ENCODE results near the gene SCMH1.

Gene SCMH1

DNA sequence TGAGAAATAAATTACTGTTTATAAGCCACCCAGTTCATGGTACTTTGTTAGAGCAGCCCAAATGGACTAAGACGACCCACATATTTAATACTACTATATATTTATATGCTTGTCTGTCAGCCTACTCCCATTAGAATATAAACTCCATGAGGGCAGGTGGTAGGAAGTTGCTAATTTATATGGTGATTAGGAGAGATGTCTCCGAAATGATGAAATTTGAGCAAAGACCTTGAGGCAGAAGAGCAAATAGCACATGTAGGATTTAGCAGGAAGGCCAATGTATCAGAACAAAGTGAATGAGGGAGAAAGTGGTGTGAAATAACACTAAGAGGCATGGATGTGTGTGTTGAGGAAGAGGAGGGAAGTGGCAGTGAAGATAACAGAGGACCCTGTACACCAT is 210.0 kb downstream of the SCMH1 start:
- no peaks in the 10 kb centered on the region for H3K27me3 Mint-ChIP-seq
- no peak overlapping the region for H3K4me3 Mint-ChIP-seq
- no peaks in the 10 kb centered on the region for H3K4me1 Mint-ChIP-seq (ENCODE audit: low read depth)
- peaks cover 18% of the 10 kb centered on the region for H3K36me3 Mint-ChIP-seq
- no peak overlapping the region for H3K27ac Mint-ChIP-seq
- H3K9me3 Mint-ChIP-seq (ENCODE audit: low read depth): no peaks in the 10 kb centered on the region

DNA sequence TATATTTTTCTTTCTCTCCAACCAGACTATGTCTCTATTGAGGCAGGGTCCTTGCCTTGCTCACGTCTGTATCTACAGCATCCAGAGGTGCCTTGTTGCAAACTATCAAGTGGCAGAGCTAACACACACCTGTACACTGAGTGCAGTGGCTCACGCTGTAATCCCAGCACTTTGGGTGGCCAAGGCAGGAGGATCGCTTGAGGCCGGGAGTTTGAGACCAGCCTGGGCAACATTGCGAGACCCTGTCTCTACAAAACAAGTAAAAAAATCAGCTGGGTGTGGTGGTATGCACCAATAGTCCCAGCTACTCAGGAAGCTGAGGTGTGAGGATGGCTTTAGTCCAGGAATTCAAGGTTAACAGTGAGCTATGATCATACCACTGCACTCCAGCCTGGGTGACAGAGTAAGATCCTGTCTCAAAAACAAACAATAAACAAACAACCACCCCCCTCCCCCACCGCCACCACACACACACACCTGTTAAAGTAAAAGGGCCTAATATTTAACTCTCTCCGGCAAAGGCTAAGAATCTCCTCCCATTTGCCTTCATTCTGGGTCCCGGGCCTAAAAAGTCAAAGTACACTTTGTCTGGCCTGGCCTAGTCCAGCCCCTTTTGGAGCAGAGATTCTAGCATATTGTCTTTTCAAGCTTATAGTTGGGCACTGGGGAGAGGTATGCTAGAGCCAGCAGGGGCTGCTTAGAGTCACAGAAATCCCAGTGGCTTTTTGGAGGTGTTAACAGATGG is 211.1 kb downstream of the SCMH1 start:
- peaks cover 18% of the 10 kb centered on the region for H3K36me3 Mint-ChIP-seq

DNA sequence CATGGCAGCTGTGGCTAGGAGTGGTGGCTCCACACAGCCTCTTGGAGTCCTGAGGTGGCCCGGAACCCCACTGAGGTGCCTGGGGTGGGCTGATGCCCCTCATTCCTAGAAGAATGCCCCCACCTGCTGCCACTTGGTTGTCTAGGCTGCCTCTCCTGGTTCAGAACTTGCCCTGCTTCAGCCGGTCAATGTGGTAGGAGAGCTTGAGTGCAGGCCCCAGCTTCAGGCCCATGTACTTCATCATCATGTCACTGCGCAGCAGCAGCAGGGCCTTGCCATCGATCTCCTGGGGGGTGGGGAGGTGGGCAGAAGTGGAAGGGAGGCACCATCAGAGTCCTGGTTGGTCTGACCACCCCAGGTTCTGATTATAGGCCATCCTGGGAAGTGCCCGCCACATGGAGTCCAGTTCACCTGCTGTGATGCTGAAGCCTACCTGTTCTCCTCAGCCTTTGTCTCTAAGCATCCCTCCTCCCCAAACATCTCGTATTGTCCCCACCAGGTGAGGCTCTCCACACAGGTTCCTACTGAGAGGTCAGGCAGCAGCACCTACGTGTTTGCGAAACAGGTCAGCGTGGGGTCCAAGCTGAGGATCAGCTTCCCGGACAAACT is 214.0 kb downstream of the SCMH1 start:
- Mint-ChIP-seq H3K27ac (no peak overlapping the region), H3K27me3 (no peaks in the 10 kb centered on the region)

More for the DNA sequence above, 211.1 kb downstream of the SCMH1 start:
- Mint-ChIP-seq H3K4me3 (no peak overlapping the region), H3K27me3 (no peaks in the 10 kb centered on the region), H3K4me1 (ENCODE audit: low read depth) (peaks cover 5% of the 10 kb centered on the region), H3K27ac (no peak overlapping the region), H3K9me3 (ENCODE audit: low read depth) (no peaks in the 10 kb centered on the region)

DNA sequence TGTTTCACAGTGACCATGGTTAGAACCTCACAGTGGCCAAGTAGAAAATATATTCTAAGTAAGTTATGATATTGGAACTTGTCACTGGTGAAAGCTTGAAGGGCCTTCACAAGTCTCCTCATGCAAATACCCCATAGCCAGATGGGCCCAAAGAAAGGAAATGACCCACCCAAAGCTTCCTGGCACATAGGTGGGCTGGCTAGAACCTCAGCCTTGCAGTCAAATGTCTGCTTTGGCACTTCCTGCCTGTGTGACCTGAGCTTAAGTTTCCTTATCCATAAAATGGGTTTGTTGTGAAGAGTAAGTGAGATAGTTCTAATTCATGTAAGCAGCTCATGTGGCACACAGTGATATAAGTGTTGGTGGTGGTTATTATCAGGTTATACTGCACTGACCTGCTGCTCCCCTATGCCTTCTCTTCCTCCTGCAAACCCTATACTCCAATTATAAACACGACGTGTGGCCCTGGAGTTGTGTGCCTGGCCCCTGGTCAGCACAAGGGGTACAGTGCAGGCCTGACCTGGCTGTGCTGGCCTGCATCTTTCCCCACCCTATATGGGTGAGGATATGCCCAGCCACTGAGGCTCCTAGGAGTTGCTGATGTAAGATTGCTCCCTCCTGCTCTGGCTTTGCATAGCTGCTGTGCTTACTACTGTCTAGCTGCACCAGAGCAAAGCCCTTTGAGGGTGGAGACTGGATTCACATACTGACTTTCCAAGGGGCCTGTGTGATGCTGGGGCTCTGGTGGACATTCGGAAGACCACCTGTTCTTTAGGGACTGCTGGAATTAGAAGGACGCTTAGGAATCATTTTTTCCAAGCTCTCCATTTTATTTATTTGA is 215.9 kb downstream of the SCMH1 start:
- H3K27ac Mint-ChIP-seq: no peak overlapping the region
- no peak overlapping the region for H3K4me3 Mint-ChIP-seq
- H3K9me3 Mint-ChIP-seq (ENCODE audit: low read depth): no peaks in the 10 kb centered on the region

More for the DNA sequence above, 214.0 kb downstream of the SCMH1 start:
- Mint-ChIP-seq H3K9me3 (ENCODE audit: low read depth) (no peaks in the 10 kb centered on the region), H3K36me3 (peaks cover 12% of the 10 kb centered on the region), H3K4me1 (ENCODE audit: low read depth) (peaks cover 6% of the 10 kb centered on the region), H3K4me3 (no peak overlapping the region)

DNA sequence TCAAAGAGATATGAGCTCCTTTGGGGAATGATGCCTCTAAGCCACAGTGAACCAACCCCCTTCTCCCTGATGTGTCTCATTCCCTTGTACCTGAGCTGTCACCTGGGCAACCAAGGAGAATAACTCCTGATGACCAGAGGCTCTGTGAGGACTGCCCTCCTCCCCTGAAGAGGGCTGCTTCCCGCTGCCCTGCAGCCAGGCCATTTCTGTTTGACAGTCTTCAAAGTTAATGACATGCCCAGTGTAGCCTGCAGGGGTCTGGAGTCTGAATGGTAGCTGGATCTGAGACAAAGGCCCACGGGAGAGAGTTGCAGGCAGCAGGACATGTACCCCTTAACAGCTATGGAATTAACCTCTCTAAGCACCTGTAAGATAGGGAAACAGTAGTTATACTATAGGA is 217.2 kb downstream of the SCMH1 start:
- Mint-ChIP-seq H3K36me3 (peaks cover 3% of the 10 kb centered on the region), H3K27ac (no peak overlapping the region), H3K4me3 (no peak overlapping the region), H3K27me3 (no peaks in the 10 kb centered on the region), H3K4me1 (ENCODE audit: low read depth) (peaks cover 6% of the 10 kb centered on the region), H3K9me3 (ENCODE audit: low read depth) (no peaks in the 10 kb centered on the region)

More for the DNA sequence above, 215.9 kb downstream of the SCMH1 start:
- H3K4me1 Mint-ChIP-seq (ENCODE audit: low read depth): peaks cover 6% of the 10 kb centered on the region
- no peaks in the 10 kb centered on the region for H3K27me3 Mint-ChIP-seq
- peaks cover 5% of the 10 kb centered on the region for H3K36me3 Mint-ChIP-seq

DNA sequence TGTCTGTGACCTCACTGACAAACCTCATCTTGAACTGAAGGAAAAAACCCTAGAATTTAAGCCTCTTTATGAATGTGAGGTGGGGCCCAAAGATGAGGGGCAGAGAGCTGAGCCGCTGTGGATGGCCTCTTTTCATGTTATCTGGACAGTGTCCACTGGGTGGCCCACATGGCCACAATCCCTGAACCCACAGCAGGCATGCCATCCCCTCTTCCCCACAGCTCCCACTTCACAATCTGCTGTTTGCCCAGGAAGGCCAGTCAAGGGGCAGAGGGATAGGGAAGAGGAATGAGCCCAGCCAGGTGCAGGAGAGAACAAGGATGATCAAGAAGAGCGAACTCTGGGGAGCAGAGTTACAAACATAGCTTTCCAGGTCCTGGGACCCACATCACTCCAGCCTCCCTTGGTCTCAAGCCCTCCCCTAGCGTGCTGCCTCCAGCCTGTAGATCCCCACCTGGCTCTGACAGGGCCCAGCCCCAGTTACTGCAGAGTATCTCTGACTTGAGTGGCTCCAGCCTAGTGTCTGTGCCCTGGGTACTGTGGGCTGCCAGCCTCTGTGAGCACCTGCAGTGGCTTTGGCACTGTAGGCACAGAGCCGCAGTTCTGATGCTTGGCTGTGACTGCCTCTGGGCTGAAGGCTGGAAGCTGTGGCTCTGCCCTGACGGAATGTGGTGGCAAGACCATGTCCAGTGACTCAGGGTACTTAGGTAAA is 218.7 kb downstream of the SCMH1 start:
- no peak overlapping the region for H3K27ac Mint-ChIP-seq
- H3K36me3 Mint-ChIP-seq: no peaks in the 10 kb centered on the region
- no peak overlapping the region for H3K4me3 Mint-ChIP-seq
- H3K4me1 Mint-ChIP-seq (ENCODE audit: low read depth): peaks cover 6% of the 10 kb centered on the region
- H3K27me3 Mint-ChIP-seq: no peaks in the 10 kb centered on the region
- no peaks in the 10 kb centered on the region for H3K9me3 Mint-ChIP-seq (ENCODE audit: low read depth)

DNA sequence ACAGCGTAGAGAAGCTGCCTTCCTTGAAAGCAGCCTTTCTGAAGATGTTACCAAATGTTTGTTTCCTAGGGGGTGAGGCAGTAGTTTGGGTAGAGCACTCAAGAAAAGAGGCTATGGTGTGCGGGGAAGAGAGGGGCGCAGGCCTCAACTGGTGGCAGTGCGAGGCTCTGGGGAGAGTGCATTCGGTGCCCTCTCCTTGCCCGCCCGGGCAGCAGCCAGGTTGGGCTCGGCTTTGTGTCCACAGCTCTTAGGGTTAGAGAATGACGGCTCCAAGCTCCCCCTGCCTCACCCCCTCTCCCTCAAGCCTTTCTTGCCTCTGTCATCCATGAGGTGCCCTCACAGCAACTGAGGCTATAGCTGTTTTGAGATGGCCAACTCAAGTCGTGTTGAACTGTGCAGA is 219.7 kb downstream of the SCMH1 start:
- Mint-ChIP-seq H3K27ac (peak overlapping the region; percentile 42), H3K36me3 (no peaks in the 10 kb centered on the region), H3K4me3 (no peak overlapping the region), H3K9me3 (ENCODE audit: low read depth) (no peaks in the 10 kb centered on the region), H3K4me1 (ENCODE audit: low read depth) (peaks cover 6% of the 10 kb centered on the region), H3K27me3 (no peaks in the 10 kb centered on the region)

DNA sequence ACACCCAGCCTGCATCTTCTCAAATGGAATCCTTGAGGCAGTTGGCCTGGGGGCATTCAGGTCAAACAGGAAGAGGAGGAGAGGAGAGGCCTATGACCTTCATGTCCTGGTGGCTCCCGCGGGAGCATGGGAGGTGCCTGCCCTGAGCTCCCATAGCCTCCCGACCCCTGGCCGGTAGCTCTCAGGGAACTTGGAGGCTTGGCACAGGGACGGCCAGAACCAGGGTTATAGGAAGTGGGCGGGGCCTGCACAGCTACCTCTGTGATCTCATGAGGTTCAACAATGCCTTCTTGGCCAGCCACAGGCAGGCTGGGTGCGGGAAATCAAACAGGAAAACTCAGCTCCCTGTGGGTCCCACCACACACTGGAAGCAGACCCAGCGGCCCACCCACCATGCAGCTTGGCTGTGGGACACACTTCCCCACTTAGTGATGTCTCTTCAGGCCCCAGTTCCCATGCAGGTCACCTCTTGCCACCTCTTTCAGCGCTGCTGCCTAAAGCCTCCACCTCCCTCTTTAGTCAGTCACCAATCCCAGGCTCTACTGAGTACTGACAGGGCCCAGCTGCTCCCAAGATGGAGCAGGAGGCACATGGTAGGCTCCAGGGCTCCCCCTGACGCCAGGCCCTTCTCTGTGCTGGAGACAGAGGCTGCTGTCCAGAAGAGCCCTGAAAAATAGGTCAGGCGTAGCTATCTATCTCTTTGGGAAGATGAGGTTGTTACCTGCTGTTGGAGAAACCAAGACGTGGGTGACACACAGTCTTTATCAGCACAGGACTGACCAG is 220.4 kb downstream of the SCMH1 start, which contains the start of gene SLFNL1:
Gene SLFNL1, minus strand, starts transcription at position 200 of the 783 bp plus-strand sequence. CDS start 1,065 bp downstream, outside the sequence.
- Mint-ChIP-seq H3K36me3 (no peaks in the 10 kb centered on the region), H3K4me1 (ENCODE audit: low read depth) (peaks cover 6% of the 10 kb centered on the region), H3K4me3 (no peak within 1 kb of the TSS), H3K27ac (peak within 1 kb of the TSS; percentile 46), H3K9me3 (ENCODE audit: low read depth) (no peaks in the 10 kb centered on the region), H3K27me3 (no peaks in the 10 kb centered on the region)

DNA sequence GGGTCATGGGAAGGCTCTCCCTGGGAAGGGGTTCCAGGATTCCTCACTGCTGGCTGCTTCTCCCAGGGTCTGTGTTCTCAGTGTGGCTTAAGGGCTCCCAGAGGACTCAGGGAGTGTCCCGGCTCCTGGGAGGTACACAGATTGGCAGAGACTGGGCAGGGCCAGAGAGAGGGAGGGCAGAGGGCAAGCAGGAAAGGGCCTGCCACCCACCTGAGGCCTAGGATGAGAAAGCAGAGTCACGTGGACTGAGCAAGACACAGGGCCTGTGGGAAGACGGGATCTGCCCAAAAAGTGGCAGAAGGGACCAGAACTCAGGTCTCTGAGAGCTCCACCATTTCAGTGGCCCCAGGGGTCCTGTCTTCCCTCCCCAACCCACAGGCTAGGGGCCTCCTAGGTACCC is 221.5 kb downstream of the SCMH1 start:
- Mint-ChIP-seq H3K4me3 (no peak overlapping the region), H3K36me3 (no peaks in the 10 kb centered on the region), H3K4me1 (ENCODE audit: low read depth) (no peaks in the 10 kb centered on the region), H3K27me3 (no peaks in the 10 kb centered on the region), H3K9me3 (ENCODE audit: low read depth) (no peaks in the 10 kb centered on the region), H3K27ac (no peak overlapping the region)

DNA sequence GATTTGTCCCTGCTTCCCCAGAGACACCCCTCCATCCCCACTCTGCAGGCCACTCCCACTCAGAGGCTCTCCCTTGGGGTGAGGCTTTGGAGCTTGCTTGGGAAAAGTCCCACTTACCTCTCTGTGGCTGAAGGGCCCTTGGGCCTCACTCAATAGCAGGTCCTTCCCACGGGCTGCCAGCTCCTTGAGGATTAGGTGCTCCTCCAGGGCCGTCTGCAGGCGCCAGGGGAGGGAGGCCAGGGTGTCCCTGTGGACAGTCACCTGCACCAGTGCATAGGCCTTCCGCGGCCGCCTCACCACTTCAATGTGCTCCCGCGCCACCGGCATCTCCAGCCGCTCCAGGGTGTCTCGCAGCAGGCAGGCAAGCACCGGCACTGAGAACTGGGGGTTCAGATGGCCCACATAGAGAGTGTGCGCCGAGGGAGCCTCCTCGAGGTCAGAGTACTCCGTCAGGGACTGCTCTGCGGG is 222.0 kb downstream of the SCMH1 start:
- Mint-ChIP-seq H3K36me3 (no peaks in the 10 kb centered on the region), H3K4me1 (ENCODE audit: low read depth) (no peaks in the 10 kb centered on the region), H3K4me3 (no peak overlapping the region), H3K27ac (no peak overlapping the region), H3K9me3 (ENCODE audit: low read depth) (no peaks in the 10 kb centered on the region), H3K27me3 (no peaks in the 10 kb centered on the region)

DNA sequence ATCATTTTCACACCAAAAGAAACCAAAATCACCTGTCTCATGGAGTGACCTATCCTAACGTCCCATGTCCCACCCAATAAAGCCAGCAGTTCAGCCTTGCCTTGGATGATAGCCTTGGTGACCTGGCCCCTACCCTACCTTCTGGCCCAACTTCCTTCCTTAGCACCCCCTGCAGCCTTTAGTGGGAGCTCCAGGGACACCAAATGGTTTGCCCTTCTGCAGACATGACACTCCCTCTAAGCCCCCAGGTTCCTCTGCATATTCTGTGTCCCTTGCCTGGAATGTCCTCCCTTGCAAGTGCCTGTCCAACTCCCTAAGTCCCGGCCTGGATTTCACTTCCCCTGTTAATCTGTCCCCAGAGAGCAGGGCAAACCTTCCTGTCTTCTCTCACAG is 222.8 kb downstream of the SCMH1 start:
- no peaks in the 10 kb centered on the region for H3K9me3 Mint-ChIP-seq (ENCODE audit: low read depth)
- H3K4me1 Mint-ChIP-seq (ENCODE audit: low read depth): no peaks in the 10 kb centered on the region
- H3K4me3 Mint-ChIP-seq: no peak overlapping the region
- no peaks in the 10 kb centered on the region for H3K36me3 Mint-ChIP-seq
- no peak overlapping the region for H3K27ac Mint-ChIP-seq
- no peaks in the 10 kb centered on the region for H3K27me3 Mint-ChIP-seq

DNA sequence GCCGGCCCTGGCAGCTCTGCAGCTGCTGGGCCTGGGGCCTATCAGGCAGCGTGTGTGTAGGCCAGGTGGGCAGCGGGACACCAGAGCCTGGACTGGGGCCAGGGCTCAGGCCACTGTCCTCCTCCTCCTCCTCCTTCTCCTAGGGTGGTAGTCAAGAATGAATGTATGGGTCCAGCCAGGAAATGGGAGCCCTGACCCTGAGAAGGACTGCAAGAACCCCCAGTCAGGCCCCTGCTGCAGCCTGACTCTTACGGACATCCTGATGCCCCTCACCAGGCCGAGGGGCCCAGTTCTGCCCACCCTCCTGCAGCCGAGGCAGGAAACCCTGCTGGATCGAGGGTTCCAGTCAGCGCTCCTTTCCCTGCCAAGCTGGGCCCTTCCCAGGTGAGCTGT is 224.1 kb downstream of the SCMH1 start:
- Mint-ChIP-seq H3K4me3 (no peak overlapping the region), H3K36me3 (no peaks in the 10 kb centered on the region), H3K9me3 (ENCODE audit: low read depth) (no peaks in the 10 kb centered on the region), H3K27me3 (no peaks in the 10 kb centered on the region), H3K4me1 (ENCODE audit: low read depth) (peaks cover 8% of the 10 kb centered on the region), H3K27ac (no peak overlapping the region)

DNA sequence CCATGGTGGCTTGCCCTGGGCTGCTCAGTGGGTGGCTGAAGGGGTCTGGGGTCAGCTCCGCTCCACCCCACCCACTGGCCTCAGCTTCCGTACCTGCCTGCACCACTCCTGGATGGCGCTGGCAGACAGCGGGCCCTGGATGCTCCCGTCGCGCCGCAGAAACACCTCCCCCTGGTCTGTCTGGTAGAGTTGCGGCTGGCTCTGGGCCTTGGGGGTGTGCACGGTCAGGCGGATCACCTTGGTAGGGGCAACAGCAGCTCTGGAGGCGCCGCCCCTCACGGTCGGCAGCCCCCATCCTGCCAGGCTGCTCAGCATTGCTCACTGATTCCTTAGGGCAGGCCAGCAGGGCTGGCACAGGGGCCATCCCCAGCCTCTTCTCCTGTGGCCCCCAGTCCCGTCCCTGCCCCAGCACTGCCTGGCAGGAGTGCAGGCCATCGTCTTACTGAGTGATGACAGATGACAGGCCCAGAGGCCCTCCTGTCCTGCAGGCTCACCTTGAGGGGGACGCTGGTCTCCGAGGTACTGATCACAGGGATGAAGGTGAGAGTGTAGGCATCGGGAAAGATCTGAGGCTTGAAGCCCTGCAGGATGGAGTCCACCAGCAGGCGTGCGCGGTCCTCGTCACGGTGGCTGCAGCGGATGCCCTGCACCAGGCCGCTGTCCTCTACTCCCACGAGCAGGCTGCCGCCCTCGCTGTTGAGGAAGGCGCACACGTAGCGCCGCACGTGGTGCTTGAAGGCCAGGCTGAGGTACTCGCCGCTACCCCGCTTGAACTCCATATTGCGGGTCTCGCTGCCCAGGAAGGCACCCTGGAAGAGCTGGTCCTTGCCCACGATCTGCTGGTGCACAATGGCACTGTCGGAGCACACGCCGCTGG is 224.7 kb downstream of the SCMH1 start:
- H3K4me3 Mint-ChIP-seq: no peak overlapping the region
- no peaks in the 10 kb centered on the region for H3K27me3 Mint-ChIP-seq
- H3K4me1 Mint-ChIP-seq (ENCODE audit: low read depth): peaks cover 11% of the 10 kb centered on the region
- peaks cover 4% of the 10 kb centered on the region for H3K36me3 Mint-ChIP-seq
- H3K9me3 Mint-ChIP-seq (ENCODE audit: low read depth): no peaks in the 10 kb centered on the region
- H3K27ac Mint-ChIP-seq: no peak overlapping the region

Measured in activated naive CD8-positive, alpha-beta T cell (primary cell).